ENCODE measurements around the gene HMGXB3. TPM values are rescaled to one million over a fixed set of nuclear protein-coding genes. Genes with fewer than 3 reads are reported as not detected.
"Not testable (repeated sequence)": the region's sequence is repeated elsewhere in the genome, so short reads cannot be mapped to it uniquely, and the experiment has no call there.

Gene HMGXB3
- total RNA-seq, 1 donor from 2014 or later: 44.4 TPM

DNA sequence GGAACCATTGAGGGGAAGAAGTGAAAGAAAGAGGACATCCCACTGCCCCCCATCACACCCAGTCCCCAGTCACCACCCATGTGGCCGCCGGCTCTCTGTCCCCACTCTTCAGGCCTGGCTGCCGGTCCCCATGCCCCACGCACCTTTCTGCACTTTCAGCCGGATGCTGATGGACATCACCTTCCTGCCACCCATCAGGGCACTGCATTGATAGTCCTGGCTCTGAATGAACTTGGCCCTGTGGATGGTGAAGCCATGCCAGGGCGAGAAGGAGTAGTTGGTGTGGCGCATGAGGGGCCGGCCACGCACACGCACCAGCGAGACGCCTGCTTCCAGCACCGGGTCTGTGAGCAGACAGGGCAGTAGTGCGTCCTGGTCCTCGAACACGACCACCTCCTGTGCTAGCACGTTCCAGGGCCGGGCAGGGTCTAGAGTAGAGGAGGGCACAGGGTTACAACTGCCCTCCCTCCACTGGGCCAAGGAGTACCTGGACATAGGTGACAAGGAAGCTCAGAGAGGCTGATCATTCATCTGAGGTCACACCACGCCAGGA is 79.4 kb downstream of the HMGXB3 start:
- no peak for DNase-seq (ENCODE audit: low read depth, low spot score)
- H3K27ac Mint-ChIP-seq (ENCODE audit: unreplicated experiment): no peak overlapping the region
- peaks cover 25% of the 10 kb centered on the region for H3K4me1 Mint-ChIP-seq
- H3K9me3 Mint-ChIP-seq: no peaks in the 10 kb centered on the region
- no peaks in the 10 kb centered on the region for H3K36me3 Mint-ChIP-seq (ENCODE audit: low read depth)
- H3K4me3 Mint-ChIP-seq: no peak overlapping the region
- peaks cover 3% of the 10 kb centered on the region for H3K27me3 Mint-ChIP-seq (ENCODE audit: low read depth)
- TF ChIP-seq, protein P1, sequence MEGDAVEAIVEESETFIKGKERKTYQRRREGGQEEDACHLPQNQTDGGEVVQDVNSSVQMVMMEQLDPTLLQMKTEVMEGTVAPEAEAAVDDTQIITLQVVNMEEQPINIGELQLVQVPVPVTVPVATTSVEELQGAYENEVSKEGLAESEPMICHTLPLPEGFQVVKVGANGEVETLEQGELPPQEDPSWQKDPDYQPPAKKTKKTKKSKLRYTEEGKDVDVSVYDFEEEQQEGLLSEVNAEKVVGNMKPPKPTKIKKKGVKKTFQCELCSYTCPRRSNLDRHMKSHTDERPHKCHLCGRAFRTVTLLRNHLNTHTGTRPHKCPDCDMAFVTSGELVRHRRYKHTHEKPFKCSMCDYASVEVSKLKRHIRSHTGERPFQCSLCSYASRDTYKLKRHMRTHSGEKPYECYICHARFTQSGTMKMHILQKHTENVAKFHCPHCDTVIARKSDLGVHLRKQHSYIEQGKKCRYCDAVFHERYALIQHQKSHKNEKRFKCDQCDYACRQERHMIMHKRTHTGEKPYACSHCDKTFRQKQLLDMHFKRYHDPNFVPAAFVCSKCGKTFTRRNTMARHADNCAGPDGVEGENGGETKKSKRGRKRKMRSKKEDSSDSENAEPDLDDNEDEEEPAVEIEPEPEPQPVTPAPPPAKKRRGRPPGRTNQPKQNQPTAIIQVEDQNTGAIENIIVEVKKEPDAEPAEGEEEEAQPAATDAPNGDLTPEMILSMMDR (conservative IDR thresholded peaks at IDR 0.05): no peak

DNA sequence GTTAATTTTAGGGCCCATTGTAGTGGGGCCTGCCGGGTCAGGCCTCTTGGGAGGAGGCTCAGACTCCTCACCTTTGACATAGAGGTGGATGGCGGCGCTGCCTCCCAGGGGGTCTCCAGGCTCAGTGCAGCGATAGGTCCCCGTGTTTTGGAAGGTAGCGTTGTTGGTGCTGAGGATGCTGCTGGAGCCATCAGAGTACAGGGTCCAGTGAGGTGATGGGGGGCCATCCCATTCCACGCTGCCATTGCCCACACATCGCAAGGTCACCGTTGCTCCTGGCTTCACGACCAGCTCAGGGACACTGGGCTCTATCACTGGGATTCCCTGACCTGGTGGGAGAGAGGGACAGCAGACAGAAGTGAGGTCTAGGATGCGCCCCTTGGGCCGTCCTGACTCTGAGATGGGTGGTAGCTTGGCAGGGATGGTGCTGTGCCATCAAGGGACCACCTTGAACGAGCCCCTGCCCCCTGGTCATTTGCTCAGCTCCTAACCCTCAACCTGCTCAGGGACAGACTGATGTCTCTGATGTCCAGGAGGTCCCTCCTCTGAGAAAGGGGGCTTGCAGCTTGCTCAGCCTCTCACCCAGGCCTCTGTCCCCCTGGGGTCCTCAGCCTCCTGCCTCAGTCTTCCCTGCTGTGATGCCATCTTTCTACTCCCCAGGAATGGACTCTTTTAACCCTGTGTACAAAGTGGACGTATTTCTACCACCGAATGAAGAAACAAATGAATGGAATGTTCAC is 80.3 kb downstream of the HMGXB3 start:
- Mint-ChIP-seq H3K4me1 (peaks cover 25% of the 10 kb centered on the region), H3K27ac (ENCODE audit: unreplicated experiment) (no peak overlapping the region), H3K4me3 (no peak overlapping the region), H3K9me3 (no peaks in the 10 kb centered on the region), H3K36me3 (ENCODE audit: low read depth) (no peaks in the 10 kb centered on the region), H3K27me3 (ENCODE audit: low read depth) (peaks cover 8% of the 10 kb centered on the region)
- DNase-seq (ENCODE audit: low read depth, low spot score): no peak
- TF ChIP-seq, protein P1 (conservative IDR thresholded peaks at IDR 0.05): no peak

DNA sequence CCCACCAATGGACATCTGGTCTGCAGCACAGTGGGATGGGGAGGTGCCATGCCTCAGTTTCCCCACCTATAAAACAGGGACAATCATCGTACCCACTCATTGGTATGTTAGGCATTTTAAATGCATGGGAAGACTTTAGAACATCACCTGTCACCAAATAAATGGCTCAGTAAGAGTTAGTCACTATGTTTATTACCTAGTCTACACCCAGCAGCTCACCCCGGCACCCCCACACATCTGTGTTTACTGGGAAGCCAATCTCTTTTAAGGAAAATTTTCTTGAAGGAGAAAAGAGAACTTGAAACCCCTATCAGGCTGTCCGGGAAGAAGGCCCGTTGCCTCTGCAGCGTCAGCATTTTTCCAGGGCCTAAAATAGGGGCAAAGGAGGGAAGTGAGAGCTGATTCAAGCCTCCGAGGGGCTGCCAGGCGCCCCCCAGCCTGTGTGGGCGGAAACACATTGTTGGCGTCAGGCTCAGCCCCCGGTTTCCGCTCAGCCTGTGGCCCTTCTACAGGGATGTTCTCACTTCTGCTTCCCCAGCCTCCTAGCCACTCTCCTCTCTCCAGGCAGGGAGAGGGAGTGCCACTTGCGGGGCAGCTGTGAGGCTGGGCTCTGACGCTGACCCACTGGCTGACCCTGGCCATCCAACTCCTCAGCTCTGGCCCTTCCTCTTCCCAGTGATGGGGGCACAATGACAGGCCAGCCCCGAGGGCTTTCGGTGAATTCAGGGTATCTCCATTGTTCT is 81.2 kb downstream of the HMGXB3 start:
- DNase-seq (ENCODE audit: low read depth, low spot score): no peak
- TF ChIP-seq, protein P1 (conservative IDR thresholded peaks at IDR 0.05): no peak
- H3K9me3 Mint-ChIP-seq: no peaks in the 10 kb centered on the region
- peaks cover 25% of the 10 kb centered on the region for H3K4me1 Mint-ChIP-seq
- H3K36me3 Mint-ChIP-seq (ENCODE audit: low read depth): no peaks in the 10 kb centered on the region
- no peak overlapping the region for H3K27ac Mint-ChIP-seq (ENCODE audit: unreplicated experiment)
- H3K27me3 Mint-ChIP-seq (ENCODE audit: low read depth): peaks cover 8% of the 10 kb centered on the region
- no peak overlapping the region for H3K4me3 Mint-ChIP-seq

DNA sequence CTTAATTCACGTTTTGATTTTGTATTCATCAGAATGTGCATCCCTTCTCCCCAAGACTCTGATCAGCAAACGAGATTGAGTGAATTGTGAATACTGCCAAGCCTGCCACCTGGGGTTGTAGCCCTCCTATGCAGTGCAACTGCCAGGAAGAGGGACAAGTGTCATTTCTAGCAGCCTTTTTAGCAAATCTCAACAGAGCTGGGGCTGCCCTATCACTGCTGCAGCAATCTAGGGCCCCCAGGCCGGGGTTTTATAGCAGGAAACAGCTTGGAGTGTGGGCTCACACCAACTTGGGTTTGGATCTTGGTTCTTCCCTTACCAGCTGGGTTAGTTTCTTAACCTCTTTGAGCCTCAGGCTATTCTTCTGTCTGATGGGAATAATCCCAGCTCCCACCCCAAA is 81.8 kb downstream of the HMGXB3 start:
- H3K4me1 Mint-ChIP-seq: peaks cover 25% of the 10 kb centered on the region
- TF ChIP-seq, protein P1 (conservative IDR thresholded peaks at IDR 0.05): no peak
- no peak overlapping the region for H3K27ac Mint-ChIP-seq (ENCODE audit: unreplicated experiment)
- H3K36me3 Mint-ChIP-seq (ENCODE audit: low read depth): no peaks in the 10 kb centered on the region
- H3K9me3 Mint-ChIP-seq: no peaks in the 10 kb centered on the region
- DNase-seq (ENCODE audit: low read depth, low spot score): no peak
- H3K4me3 Mint-ChIP-seq: no peak overlapping the region
- H3K27me3 Mint-ChIP-seq (ENCODE audit: low read depth): peaks cover 12% of the 10 kb centered on the region

DNA sequence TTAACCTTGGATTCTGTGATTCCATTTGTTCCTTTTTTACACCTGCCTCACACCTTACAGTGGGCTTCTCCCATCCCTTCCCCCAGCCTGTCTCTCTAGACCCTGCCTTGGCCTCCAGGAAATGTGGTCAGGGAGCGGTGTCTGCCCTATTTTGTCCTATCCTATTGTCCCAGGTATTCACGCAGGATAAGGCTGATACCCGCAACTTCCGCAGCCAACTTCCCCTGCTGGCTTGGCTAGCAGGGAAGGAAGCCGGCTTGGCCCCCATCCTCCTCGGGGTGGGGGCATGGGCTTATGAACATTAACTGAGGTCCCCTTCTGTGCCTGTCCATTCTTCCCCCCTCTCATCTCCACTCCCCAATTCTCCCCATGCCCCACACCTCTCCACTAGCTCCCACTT is 82.3 kb downstream of the HMGXB3 start:
- Mint-ChIP-seq H3K27ac (ENCODE audit: unreplicated experiment) (no peak overlapping the region), H3K4me3 (no peak overlapping the region)

DNA sequence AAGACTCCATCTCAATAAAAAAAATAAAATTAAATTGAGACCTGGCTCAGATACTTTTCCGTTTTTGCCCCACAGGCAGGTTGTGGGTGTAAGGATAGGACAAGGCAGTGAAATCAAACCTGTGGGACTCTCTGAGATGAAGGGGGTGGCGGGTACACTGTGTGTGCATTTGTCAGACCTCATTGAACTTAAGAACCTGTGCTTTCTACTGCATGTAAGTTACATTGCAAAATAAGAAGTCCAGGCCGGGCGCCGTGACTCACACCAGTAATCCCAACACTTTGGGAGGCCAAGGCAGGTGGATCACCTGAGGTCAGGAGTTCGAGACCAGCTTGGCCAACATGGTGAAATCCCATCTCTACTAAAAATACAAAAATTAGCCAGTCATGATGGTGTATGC is 84.2 kb downstream of the HMGXB3 start:
- peaks cover 20% of the 10 kb centered on the region for H3K4me1 Mint-ChIP-seq
- not testable (repeated sequence) for DNase-seq (ENCODE audit: low read depth, low spot score); H3K9me3 Mint-ChIP-seq; H3K27ac Mint-ChIP-seq (ENCODE audit: unreplicated experiment); H3K36me3 Mint-ChIP-seq (ENCODE audit: low read depth); H3K4me3 Mint-ChIP-seq
- H3K27me3 Mint-ChIP-seq (ENCODE audit: low read depth): peaks cover 19% of the 10 kb centered on the region

More for the DNA sequence above, 82.3 kb downstream of the HMGXB3 start:
- H3K36me3 Mint-ChIP-seq (ENCODE audit: low read depth): no peaks in the 10 kb centered on the region
- peaks cover 25% of the 10 kb centered on the region for H3K4me1 Mint-ChIP-seq
- H3K9me3 Mint-ChIP-seq: no peaks in the 10 kb centered on the region
- TF ChIP-seq, protein P1 (conservative IDR thresholded peaks at IDR 0.05): no peak
- H3K27me3 Mint-ChIP-seq (ENCODE audit: low read depth): peaks cover 12% of the 10 kb centered on the region
- no peak for DNase-seq (ENCODE audit: low read depth, low spot score)

All from neural crest cell (in vitro differentiated cells).